Measurements from ENCODE around the gene GPR157. TPM values are rescaled to one million over a fixed set of nuclear protein-coding genes. Genes with fewer than 3 reads are reported as not detected.
A peak's percentile ranks its signal among the peaks of the same experiment; 100 is the strongest.

Gene GPR157
- polyA plus RNA-seq, 3 donors: 0.56 to 1.1 (median 0.72) TPM

DNA sequence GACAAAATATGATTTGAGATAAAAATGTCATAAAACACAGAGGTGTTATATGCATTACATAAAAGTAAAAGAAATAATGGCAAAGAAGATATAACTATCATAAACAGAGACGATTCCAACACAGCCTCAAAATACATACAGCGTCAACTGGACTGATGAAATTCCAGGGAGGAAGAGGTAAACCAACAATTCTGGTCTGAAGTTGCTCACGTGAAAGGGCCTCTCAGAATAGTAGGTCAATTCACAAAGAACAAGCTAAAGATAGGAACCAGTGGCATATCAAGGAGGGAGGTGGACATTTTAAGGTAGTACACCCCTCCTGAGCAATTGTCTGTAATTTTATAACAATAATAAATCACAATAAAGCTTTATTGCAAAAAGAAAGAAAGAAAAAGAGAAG, 78.1 kb downstream of the GPR157 start:
- intact Hi-C loops (cut with micrococcal nuclease): no loop called here
- Mint-ChIP-seq H3K36me3 (peaks cover 11 to 16% of the 10 kb centered on the region in 2 donors), H3K4me3 (no peak overlapping the region), H3K9me3 (no peaks in the 10 kb centered on the region), H3K27me3 (ENCODE audit: low read depth in 3 of 3) (peaks cover 0 to 3% (median 0%) of the 10 kb centered on the region in 3 donors), H3K27ac (peak overlapping the region in 2 of 7 donors; percentile 15 to 21), H3K4me1 (no peaks in the 10 kb centered on the region)
- Histone ChIP-seq H4K20me1 (ENCODE audit: insufficient read depth, low read length) (no peaks in the 10 kb centered on the region), H3K36me3 (replicated peaks in 1 of 2; ENCODE audit: control insufficient read depth in 1 of 2, insufficient read depth in 2 of 2, low read length in 2 of 2) (no peaks in the 10 kb centered on the region), H3K4me1 (ENCODE audit: control insufficient read depth in 1 of 2, insufficient read depth in 2 of 2, low read length in 2 of 2) (no peaks in the 10 kb centered on the region), H3K9ac (ENCODE audit: insufficient read depth, low read length, poor library complexity, severe bottlenecking) (no peak overlapping the region), H3K9me3 (replicated peaks in 1 of 2; ENCODE audit: control insufficient read depth in 1 of 2, insufficient read depth in 1 of 2, low read length in 2 of 2) (no peaks in the 10 kb centered on the region), H3K27ac (ENCODE audit: low read depth in 1 of 2, low read length in 2 of 2) (no peak overlapping the region), H2AFZ (ENCODE audit: insufficient read depth, low read depth, low read length, poor library complexity, severe bottlenecking) (no peak overlapping the region), H3K27me3 (ENCODE audit: control insufficient read depth in 2 of 2, insufficient read depth in 2 of 2, low read length in 2 of 2) (no peaks in the 10 kb centered on the region), H3K4me2 (replicated peaks; ENCODE audit: extremely low read depth, low read length, poor library complexity, severe bottlenecking) (no peak overlapping the region), H3K4me3 (replicated peaks in 1 of 3; ENCODE audit: low read depth in 2 of 3, low read length in 3 of 3) (no peak overlapping the region), H3K79me2 (ENCODE audit: insufficient read depth, low read length) (no peaks in the 10 kb centered on the region)
- no peak for DNase-seq
- TF ChIP-seq, protein P1, sequence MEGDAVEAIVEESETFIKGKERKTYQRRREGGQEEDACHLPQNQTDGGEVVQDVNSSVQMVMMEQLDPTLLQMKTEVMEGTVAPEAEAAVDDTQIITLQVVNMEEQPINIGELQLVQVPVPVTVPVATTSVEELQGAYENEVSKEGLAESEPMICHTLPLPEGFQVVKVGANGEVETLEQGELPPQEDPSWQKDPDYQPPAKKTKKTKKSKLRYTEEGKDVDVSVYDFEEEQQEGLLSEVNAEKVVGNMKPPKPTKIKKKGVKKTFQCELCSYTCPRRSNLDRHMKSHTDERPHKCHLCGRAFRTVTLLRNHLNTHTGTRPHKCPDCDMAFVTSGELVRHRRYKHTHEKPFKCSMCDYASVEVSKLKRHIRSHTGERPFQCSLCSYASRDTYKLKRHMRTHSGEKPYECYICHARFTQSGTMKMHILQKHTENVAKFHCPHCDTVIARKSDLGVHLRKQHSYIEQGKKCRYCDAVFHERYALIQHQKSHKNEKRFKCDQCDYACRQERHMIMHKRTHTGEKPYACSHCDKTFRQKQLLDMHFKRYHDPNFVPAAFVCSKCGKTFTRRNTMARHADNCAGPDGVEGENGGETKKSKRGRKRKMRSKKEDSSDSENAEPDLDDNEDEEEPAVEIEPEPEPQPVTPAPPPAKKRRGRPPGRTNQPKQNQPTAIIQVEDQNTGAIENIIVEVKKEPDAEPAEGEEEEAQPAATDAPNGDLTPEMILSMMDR (IDR thresholded peaks at IDR 0.05): no peak
- no CpG with 5 or more reads among the region's 3 CpGs for WGBS (ENCODE audit: insufficient coverage)

Small RNA genes within 50 kb of the gene (small RNA-seq; reads per million reads assigned to genes)
- gene RF00424 (ENCODE audit: insufficient read length, low read depth): not detected

Other genes starting within 250 kb of the GPR157 start
- gene CA6, start 183.2 kb downstream of the GPR157 start, polyA plus RNA-seq: not detected
- not detected for gene SLC2A7, start 102.7 kb downstream of the GPR157 start, polyA plus RNA-seq
- 1 to 10 TPM in 1 of 3 donors, under 1 TPM in 2; 0.75 to 1.3 (median 0.81) TPM for gene SLC2A5, start 59.5 kb downstream of the GPR157 start, polyA plus RNA-seq
- 10 to 100 TPM in 2 of 3 donors, 1 to 10 TPM in 1; 8.6 to 15.9 (median 11.4) TPM for gene H6PD, start 105.7 kb upstream of the GPR157 start, polyA plus RNA-seq
- 1 to 10 TPM in 1 of 3 donors, under 1 TPM in 2; 0.15 to 1.2 (median 0.29) TPM for gene SPSB1, start 163.8 kb upstream of the GPR157 start, polyA plus RNA-seq